Smooth muscle cell of bladder (primary cell): ENCODE data around the gene MINDY3. TPM values are rescaled to one million over a fixed set of nuclear protein-coding genes. Genes with fewer than 3 reads are reported as not detected.

Source experiments
- total RNA-seq: library from RNA; depleted of rRNA; stranded (reverse); fragments of >200 nt; gene quantifications from 2 replicates; pipeline ENCODE4 v1.2.3, GENCODE V29; 2014

Gene MINDY3
- total RNA-seq = 26.6 and 26.7 TPM in 2 replicates

GRCh38 chr10:15859906-15860691, at the start of gene MINDY3:
Gene MINDY3, minus strand, starts transcription at chr10:15860507. Its CDS starts 208 bp downstream, at chr10:15860299.

Other genes with a start within 250 kb of the MINDY3 start
- gene ITGA8, start 140.6 kb downstream of the MINDY3 start, total RNA-seq = 1.3 and 8.5 TPM in 2 replicates